Endothelial cell of hepatic sinusoid (primary cell): ENCODE data around the gene ARL10.

Experiments used
- in situ Hi-C: cut with HindIII; loops from 2 replicates; pipeline ENCODE4 v1.10.0; 2017; ENCODE audit warnings: low sequenced_read_pairs

Gene ARL10

DNA sequence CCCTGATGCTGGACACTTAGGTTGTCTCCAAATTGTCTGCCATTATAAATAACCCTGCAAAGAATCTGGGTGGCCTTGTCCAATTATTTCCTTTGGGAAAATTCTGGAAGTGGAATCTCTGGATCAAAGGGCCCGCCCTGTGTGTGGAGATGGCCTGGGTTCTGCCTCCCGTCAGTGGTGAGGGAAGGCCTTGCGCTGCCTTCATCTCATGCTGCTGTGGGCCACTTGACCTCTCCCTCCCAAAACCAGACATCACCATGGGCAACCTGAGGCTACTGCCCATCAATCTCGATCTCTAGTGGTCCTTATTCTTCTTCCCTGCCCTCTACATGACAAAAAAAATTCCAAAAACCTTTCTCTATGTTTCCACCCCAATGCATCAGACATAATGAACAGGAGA lies 44.5 kb downstream of the ARL10 start:
- in situ Hi-C loops, result no loop called here

DNA sequence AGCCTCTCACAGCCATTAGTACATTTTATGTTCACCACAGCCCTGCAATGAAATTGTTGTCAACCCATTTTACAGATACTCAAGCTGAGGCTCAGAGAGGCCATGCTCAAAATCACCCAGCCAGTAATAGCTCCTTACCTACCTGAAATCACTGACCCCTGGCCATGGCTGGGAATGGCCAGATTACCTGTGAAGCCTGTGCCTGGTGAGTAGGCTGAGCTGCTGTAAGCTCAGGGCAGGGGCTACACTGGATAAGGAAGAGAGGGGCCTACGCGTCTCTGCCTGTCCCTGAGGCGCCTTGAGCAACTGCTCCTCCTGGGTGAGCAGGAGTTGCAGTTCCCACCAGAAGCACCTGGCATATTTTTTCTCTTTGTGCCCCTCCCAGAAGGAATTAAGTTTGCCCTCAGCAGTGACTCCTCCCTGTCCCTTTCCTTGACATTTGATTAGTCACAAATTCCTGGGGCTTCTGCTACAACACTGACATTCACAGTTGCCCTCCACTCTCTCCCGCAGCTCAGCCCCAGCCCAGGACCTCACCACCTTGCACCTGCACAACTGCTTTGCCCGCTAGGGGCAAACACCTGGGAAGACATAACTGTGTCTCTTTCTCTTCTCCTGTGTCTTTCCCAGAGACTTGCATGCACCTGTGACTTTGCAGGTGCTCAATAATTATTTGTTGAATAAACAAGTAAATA lies 45.3 kb downstream of the ARL10 start:
- in situ Hi-C loops, result no loop called here

- in situ Hi-C loops, result no loop called here
Measured at GRCh38 chr5:176412517-176413254, 47.4 kb downstream of the ARL10 start.

- in situ Hi-C loops, result no loop called here
Measured at GRCh38 chr5:176413255-176413565, 47.9 kb downstream of the ARL10 start.

GRCh38 chr5:176413709-176414191 lies 48.5 kb downstream of the ARL10 start:
- in situ Hi-C loops, result no loop called here

GRCh38 chr5:176414704-176415103 lies 49.4 kb downstream of the ARL10 start:
- in situ Hi-C loops, result no loop called here

GRCh38 chr5:176415240-176415951 lies 50.1 kb downstream of the ARL10 start:
- in situ Hi-C loops, result no loop called here

DNA sequence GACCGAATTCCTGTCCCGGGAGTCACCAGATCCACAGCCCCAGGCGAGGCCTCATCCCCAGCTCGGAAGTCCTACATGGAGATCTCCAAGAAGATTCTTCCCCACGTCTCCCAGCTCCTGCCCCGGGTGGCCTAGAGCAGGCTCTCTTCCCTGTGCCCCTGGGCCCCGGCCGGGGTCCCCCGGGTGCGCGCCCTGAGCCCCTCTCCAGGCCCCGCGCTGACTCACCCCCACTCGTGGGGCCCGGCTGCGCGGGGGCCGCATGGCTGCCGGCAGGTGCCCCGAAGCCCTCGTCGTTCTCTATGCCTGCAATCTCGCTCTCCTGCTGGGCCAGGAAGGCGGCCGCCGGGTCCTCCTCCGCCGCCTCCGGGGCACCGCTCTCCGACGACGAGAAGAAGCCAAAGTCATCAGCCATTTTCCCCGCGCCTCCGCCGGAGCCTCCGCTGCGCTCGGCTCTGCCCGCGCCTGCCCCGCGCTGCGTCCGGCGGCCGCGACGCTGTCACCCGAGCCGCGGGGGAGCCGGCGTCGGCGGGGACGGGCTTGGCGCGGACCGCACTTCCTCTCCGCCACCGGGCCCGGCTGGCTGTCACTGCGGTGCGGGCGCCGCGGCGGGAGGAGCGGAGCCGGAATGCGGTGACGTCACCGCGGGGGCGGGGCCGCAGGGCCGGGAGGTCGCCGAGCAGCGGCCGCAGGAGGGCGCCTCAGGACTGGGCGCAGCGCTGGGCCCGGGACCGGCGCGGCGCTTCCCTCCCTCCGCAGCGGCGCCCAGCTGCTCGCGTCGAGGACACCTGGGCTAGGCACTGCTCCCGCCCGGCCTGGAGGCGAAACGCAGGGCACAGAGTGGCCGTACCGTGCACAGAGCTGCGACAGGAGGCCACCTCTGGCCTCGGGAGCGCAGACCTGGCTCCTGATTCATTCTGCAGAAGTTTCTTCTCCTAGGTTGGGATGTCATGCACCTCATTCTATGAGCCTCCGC lies 51.0 kb downstream of the ARL10 start, which contains the start of gene CLTB:
TSS of gene CLTB (minus strand) at position 588 of the 973 bp plus-strand sequence. CDS start at position 412, 176 bp downstream.
- in situ Hi-C loops, result no loop called here

GRCh38 chr5:176416965-176417364 lies 51.7 kb downstream of the ARL10 start:
- in situ Hi-C loops, result no loop called here

GRCh38 chr5:176418251-176418650 lies 53.0 kb downstream of the ARL10 start:
- in situ Hi-C loops, result no loop called here

GRCh38 chr5:176420086-176420485 lies 54.8 kb downstream of the ARL10 start:
- in situ Hi-C loops, result loop anchor here (5.0 kb wide), 1 partner anchor 77 kb away; no protein-coding TSS in a partner anchor

DNA sequence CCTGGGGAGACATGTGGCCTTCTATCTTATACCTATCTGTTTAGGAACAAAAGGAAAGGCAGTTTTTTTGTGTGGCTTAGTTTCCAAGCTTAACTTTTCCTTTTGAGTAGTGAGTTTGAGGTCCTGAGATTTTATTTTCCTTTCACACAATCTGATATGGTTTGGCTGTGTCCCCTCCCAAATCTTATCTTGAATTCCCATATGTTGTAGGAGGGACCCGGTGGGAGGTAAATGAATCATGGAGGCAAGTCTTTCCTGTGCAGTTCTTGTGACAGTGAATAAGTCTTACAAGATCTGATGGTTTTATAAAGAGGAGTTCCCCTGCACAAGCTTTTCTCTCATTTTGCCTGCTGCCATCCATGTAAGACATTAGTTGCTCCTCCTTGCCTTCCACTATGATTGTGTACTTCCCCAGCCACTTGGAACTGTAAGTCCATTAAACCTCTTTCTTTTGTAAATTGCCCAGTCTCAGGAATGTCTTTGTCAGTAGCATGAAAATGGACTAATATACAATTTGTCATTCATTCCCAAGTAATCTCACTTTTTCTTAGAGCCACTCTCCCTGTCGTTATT lies 55.8 kb downstream of the ARL10 start:
- in situ Hi-C loops, result loop anchor here (5.0 kb wide), 1 partner anchor 76 kb away; no protein-coding TSS in a partner anchor

GRCh38 chr5:176424181-176424580 lies 58.9 kb downstream of the ARL10 start:
- in situ Hi-C loops, result loop anchor here (5.0 kb wide), 1 partner anchor 73 kb away; no protein-coding TSS in a partner anchor

- in situ Hi-C loops, result loop anchor here (25.0 kb wide), 1 partner anchor 187 kb away; the partner anchor contains the start of gene GPRIN1
Measured at GRCh38 chr5:176425138-176425537, 59.9 kb downstream of the ARL10 start.

- in situ Hi-C loops, result loop anchor here (25.0 kb wide), 1 partner anchor 187 kb away; the partner anchor contains the start of gene GPRIN1
Measured at GRCh38 chr5:176425791-176426190, 60.5 kb downstream of the ARL10 start.

DNA sequence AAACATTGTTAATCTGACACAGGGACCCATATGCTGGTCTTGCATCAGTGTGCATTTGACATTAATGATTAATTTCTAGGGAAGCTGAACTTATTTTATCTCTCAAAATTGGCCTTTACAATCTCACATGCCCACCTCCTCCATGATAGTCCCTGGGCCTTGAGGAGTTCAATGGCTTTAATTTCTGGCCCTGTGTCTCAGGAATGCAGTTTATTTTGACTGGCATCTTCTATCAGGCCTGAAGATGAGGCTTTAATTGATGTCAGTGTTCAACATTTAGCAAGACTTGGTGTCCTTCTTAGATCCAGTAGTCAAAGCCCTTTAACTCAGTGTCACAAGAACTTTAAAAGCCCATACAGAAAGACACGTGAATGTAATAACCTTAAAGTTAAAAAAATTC lies 61.6 kb downstream of the ARL10 start:
- in situ Hi-C loops, result loop anchor here (25.0 kb wide), 1 partner anchor 185 kb away; the partner anchor contains the start of gene GPRIN1

DNA sequence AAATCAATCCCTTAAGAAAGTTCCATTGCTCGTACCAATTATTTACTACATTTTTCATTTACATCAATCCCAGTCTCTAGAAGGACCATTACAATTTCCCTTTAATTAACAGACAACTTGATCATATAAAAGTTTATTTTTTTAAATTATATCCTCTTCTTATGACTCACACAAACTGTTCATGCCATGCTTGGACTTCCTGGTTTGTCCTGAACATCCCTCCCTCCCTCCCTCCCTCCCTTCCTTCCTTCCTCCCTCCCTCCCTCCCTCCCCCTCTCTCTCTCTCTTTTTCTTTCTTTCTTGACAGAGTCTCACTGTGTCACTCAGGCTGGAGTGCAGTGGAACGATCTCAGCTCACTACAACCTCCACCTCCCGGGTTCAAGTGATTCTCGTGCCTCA lies 62.7 kb downstream of the ARL10 start:
- in situ Hi-C loops, result loop anchor here (25.0 kb wide), 1 partner anchor 184 kb away; the partner anchor contains the start of gene GPRIN1

- in situ Hi-C loops, result loop anchor here (25.0 kb wide), 1 partner anchor 182 kb away; the partner anchor contains the start of gene GPRIN1
Measured at GRCh38 chr5:176429972-176430371, 64.7 kb downstream of the ARL10 start.
